Nephron (organoid): ENCODE results near the gene SNX1.

ENCODE experiments used
- H3K27ac Mint-ChIP-seq, 3 experiments: 2 replicates each; pipeline ENCODE4 v1.8.0; 2020; ENCODE audit warnings: mixed read lengths in 3 of 3, mild to moderate bottlenecking in 2 of 3, moderate library complexity in 1 of 3
- H3K27me3 Mint-ChIP-seq: 2 replicates; pipeline ENCODE4 v1.8.0; 2021; ENCODE audit warnings: low read depth, mild to moderate bottlenecking, moderate library complexity, mixed read lengths
- H3K36me3 Mint-ChIP-seq: 2 replicates; pipeline ENCODE4 v1.8.0; 2020; ENCODE audit warnings: low read depth, mixed read lengths
- H3K4me1 Mint-ChIP-seq: 2 replicates; pipeline ENCODE4 v1.8.0; 2020; ENCODE audit warnings: mixed read lengths
- H3K4me3 Mint-ChIP-seq, 3 experiments: 2 replicates each; pipeline ENCODE4 v1.8.0; 2020; ENCODE audit warnings: mild to moderate bottlenecking in 3 of 3, mixed read lengths in 3 of 3, moderate library complexity in 2 of 3
- H3K9me3 Mint-ChIP-seq: 2 replicates; pipeline ENCODE4 v1.8.0; 2020; ENCODE audit warnings: mixed read lengths
- CTCF ChIP-seq, 3 experiments: fragments of 200-600 bp; sonication (generic); IDR thresholded peaks; one replicate each; pipeline ENCODE4 v1.5.0; 2021; ENCODE audit warnings: antibody characterized with exemption in 3 of 3; ENCODE audit not compliant: unreplicated experiment in 3 of 3

The SNX1 gene

GRCh38 chr15:64122444-64122843 is 26.7 kb downstream of the SNX1 start:
- Mint-ChIP-seq H3K27ac (no peak overlapping the region), H3K4me3 (no peak overlapping the region), H3K9me3 (no peaks in the 10 kb centered on the region), H3K27me3 (no peaks in the 10 kb centered on the region), H3K4me1 (no peaks in the 10 kb centered on the region), H3K36me3 (peaks cover 70% of the 10 kb centered on the region)
- TF ChIP-seq CTCF (IDR thresholded peaks at IDR 0.05; ENCODE audit: unreplicated experiment in 3 of 3) = no peak

GRCh38 chr15:64122936-64123351 is 27.2 kb downstream of the SNX1 start:
- no peaks in the 10 kb centered on the region for H3K9me3 Mint-ChIP-seq
- H3K4me3 Mint-ChIP-seq = no peak overlapping the region
- TF ChIP-seq CTCF (IDR thresholded peaks at IDR 0.05; ENCODE audit: unreplicated experiment in 3 of 3) = no peak
- no peaks in the 10 kb centered on the region for H3K27me3 Mint-ChIP-seq
- peaks cover 71% of the 10 kb centered on the region for H3K36me3 Mint-ChIP-seq
- no peak overlapping the region for H3K27ac Mint-ChIP-seq
- no peaks in the 10 kb centered on the region for H3K4me1 Mint-ChIP-seq

GRCh38 chr15:64125978-64126377 is 30.2 kb downstream of the SNX1 start:
- Mint-ChIP-seq H3K9me3 (no peaks in the 10 kb centered on the region), H3K4me1 (no peaks in the 10 kb centered on the region), H3K36me3 (peaks cover 63% of the 10 kb centered on the region), H3K27ac (no peak overlapping the region), H3K27me3 (no peaks in the 10 kb centered on the region), H3K4me3 (no peak overlapping the region)
- no peak for TF ChIP-seq CTCF (IDR thresholded peaks at IDR 0.05; ENCODE audit: unreplicated experiment in 3 of 3)

GRCh38 chr15:64127521-64128270 is 31.9 kb downstream of the SNX1 start:
- Mint-ChIP-seq H3K27me3 (no peaks in the 10 kb centered on the region), H3K27ac (no peak overlapping the region), H3K9me3 (no peaks in the 10 kb centered on the region), H3K36me3 (peaks cover 74% of the 10 kb centered on the region), H3K4me3 (no peak overlapping the region), H3K4me1 (no peaks in the 10 kb centered on the region)
- no peak for TF ChIP-seq CTCF (IDR thresholded peaks at IDR 0.05; ENCODE audit: unreplicated experiment in 3 of 3)

- Mint-ChIP-seq H3K9me3 (no peaks in the 10 kb centered on the region), H3K27ac (no peak overlapping the region), H3K36me3 (peaks cover 79% of the 10 kb centered on the region), H3K4me1 (no peaks in the 10 kb centered on the region), H3K4me3 (no peak overlapping the region), H3K27me3 (no peaks in the 10 kb centered on the region)
- no peak for TF ChIP-seq CTCF (IDR thresholded peaks at IDR 0.05; ENCODE audit: unreplicated experiment in 3 of 3)
Observed at GRCh38 chr15:64130159-64130558, 34.4 kb downstream of the SNX1 start.

GRCh38 chr15:64131547-64131946 is 35.8 kb downstream of the SNX1 start:
- no peak overlapping the region for H3K4me3 Mint-ChIP-seq
- no peak for TF ChIP-seq CTCF (IDR thresholded peaks at IDR 0.05; ENCODE audit: unreplicated experiment in 3 of 3)
- no peaks in the 10 kb centered on the region for H3K4me1 Mint-ChIP-seq
- no peaks in the 10 kb centered on the region for H3K9me3 Mint-ChIP-seq
- H3K27ac Mint-ChIP-seq = no peak overlapping the region
- peaks cover 80% of the 10 kb centered on the region for H3K36me3 Mint-ChIP-seq
- H3K27me3 Mint-ChIP-seq = no peaks in the 10 kb centered on the region
